SW480 (cell line): ENCODE results near the gene RIMKLB.
"Not testable (repeated sequence)": the region's sequence is repeated elsewhere in the genome, so short reads cannot be mapped to it uniquely, and the experiment has no call there.

ENCODE experiments used
- DNase-seq: peaks from one replicate; pipeline ENCODE4 v3.0.0-alpha.2; 2016; ENCODE audit warnings: low spot score

RIMKLB gene

GRCh38 chr12:8773461-8773860 lies 75.7 kb downstream of the RIMKLB start:
- DNase-seq: no peak

DNA sequence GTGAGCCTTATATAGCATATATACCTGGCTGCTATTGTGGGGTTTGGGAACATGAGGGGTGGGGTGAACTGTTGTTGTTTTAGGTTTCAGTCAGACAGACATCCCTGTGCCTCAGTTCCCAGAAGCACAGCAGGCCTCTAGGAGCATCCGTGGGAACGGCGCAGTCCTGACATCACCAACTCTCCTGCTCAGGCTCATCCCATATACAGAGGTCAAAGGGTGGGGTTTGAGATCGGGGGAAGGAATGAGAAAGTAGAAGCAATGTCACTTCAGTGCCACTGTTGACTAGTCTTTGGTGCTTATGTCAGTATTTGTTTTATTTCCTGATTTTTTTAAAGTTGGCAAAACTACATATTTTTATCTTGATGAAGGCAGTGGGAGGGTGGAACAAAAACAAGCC lies 81.5 kb downstream of the RIMKLB start:
- DNase-seq: no peak

- no peak for DNase-seq
These were observed 82.1 kb downstream of the RIMKLB start for GRCh38 chr12:8779862-8780261.

GRCh38 chr12:8780389-8780788 lies 82.6 kb downstream of the RIMKLB start:
- DNase-seq: peak; percentile 51

GRCh38 chr12:8781381-8782127 lies 83.8 kb downstream of the RIMKLB start:
- DNase-seq: no peak

- no peak for DNase-seq
These were observed 86.6 kb downstream of the RIMKLB start for GRCh38 chr12:8784290-8784888.

DNA sequence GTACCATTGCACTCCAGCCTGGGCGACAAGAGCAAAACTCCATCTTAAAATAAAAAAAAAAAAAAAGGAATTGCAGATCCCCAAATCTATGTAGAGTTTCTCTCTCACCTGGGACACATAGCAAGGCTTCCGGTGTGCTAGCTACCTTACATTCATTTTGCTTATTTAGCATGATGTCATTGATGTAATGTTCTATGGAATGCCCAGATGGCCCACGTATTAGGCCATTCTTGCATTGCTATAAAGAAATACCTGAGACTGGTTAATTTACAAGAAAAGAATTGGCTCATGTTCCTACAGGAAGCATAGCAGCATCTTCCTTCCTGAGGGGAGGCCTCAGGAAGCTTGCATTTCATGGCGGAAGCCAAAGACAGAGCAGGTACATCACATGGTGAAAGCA lies 87.7 kb downstream of the RIMKLB start:
- no peak for DNase-seq

DNA sequence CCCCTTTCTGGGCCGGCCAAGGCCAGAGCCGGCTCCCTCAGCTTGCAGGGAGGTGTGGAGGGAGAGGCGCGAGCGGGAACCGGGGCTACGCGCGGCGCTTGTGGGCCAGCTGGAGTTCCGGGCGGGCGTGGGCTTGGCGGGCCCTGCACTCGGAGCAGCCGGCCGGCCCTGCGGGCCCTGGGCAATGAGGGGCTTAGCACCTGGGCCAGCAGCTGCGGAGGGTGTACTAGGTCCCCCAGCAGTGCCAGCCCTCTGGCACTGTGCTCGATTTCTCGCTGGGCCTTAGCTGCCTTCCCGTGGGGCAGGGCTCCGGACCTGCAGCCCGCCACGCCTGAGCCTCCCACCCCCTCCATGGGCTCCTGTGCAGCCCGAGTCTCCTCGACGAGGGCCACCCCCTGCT lies 89.4 kb downstream of the RIMKLB start:
- DNase-seq: not testable (repeated sequence)

GRCh38 chr12:8788706-8789105 lies 90.9 kb downstream of the RIMKLB start:
- not testable (repeated sequence) for DNase-seq

DNA sequence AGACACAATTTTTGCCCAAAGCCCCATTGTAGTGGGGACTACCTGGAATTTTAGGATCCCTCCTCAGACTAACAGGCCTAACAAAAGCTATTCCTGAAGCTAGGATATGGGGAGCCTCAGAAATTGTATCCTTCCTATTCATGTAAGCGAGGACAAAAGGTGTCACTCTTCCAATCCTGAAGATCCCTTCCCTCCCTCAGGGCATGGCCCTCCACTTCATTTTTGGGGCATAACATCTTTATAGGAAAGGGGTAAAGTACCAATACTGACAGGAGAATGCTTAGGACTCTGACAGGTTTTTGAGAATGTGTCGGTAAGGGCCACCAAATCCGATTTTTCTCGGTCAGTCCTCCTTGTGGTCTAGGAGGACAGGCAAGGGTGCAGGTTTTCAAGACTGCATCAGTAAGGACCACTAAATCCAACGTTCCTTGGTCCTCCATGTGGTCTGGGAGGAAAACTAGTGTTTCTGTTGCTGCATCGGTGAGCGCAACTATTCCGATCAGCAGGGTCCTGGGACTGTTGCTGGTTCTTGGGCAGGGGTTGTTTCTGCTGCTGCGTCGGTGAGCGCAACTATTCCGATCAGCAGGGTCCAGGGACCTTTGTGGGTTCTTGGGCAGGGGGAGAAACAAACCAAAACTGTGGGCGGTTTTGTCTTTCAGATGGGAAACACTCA lies 91.7 kb downstream of the RIMKLB start:
- not testable (repeated sequence) for DNase-seq

- DNase-seq: not testable (repeated sequence)
These were observed 95.4 kb downstream of the RIMKLB start for GRCh38 chr12:8793226-8793625.

DNA sequence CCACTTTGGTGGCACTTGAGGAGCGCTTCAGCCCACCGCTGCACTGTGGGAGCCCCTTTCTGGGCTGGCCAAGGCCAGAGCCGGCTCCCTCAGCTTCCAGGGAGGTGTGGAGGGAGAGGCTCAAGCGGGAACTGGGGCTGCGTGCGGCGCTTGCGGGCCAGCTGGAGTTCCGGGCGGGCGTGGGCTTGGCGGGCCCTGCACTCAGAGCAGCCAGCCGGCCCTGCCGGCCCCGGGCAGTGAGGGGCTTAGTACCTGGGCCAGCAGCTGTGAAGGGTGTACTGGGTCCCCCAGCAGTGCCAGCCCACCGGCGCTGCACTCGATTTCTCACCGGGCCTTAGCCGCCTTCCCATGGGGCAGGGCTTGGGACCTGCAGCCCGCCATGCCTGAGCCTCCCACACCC lies 96.8 kb downstream of the RIMKLB start:
- not testable (repeated sequence) for DNase-seq

- no peak for DNase-seq
These were observed 99.2 kb downstream of the RIMKLB start for GRCh38 chr12:8796831-8797626.

DNA sequence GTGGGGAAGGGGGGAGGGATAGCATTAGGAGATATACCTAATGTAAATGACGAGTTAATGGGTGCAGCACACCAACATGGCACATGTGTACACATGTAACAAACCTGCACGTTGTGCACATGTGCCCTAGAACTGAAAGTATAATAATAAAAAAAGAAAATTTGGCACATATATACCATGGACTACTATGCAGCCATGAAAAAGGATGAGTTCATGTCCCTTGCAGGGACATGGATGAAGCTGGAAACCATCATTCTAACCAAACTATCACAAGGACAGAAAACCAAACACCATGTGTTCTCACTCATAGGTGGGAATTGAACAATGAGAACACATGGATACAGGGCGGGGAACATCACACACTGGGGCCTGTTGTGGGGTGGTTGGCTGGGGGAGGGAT lies 103.4 kb downstream of the RIMKLB start:
- DNase-seq: not testable (repeated sequence)

- not testable (repeated sequence) for DNase-seq
These were observed 107.0 kb downstream of the RIMKLB start for GRCh38 chr12:8804833-8805232.

- DNase-seq: not testable (repeated sequence)
These were observed 107.7 kb downstream of the RIMKLB start for GRCh38 chr12:8805487-8805886.

GRCh38 chr12:8807084-8807483 lies 109.3 kb downstream of the RIMKLB start:
- DNase-seq: not testable (repeated sequence)

GRCh38 chr12:8810112-8810511 lies 112.3 kb downstream of the RIMKLB start:
- DNase-seq: not testable (repeated sequence)

GRCh38 chr12:8813572-8814357 lies 116.0 kb downstream of the RIMKLB start:
- DNase-seq: no peak

DNA sequence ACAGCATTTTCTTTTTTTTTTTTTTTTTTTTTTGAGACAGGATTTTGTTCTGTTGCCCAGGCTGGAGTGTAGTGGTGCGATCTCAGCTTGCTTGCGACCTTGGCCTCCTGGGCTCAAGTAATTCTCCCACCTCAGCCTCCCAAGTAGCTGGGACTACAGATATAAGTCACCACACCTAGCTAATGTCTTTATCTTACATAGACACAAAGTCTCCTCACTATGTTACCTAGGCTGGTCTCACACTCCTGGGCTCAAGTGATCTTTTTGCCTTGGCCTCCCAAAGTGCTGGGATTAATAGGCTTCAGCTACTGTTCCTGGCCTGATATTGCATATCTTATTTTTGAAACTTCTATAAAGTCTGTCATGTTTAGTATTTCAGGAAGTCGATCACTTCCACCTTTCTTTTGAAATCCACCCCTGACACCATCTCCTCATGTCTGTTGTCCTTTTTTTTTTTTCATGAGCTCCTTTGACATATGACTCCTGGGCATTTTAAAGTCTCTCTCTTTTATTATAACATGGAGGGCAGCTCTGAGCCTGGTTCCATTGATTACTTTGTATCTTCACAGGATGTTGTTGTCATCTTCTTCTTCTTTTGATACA lies 118.8 kb downstream of the RIMKLB start:
- DNase-seq: no peak

GRCh38 chr12:8817856-8818255 lies 120.1 kb downstream of the RIMKLB start:
- DNase-seq: no peak
